GM23338 (cell line): Measurements from ENCODE around the gene ANKRD44. TPM values are rescaled to one million over a fixed set of nuclear protein-coding genes. Genes with fewer than 3 reads are reported as not detected.

Source experiments
- ATAC-seq: fragments of 200-7000 bp; cut with Tn5 transposase; 3 replicates; pipeline ENCODE4 v1.9.1; 2020
- DNase-seq: peaks from one replicate; pipeline ENCODE4 v3.0.0-alpha.2; 2015; ENCODE audit warnings: low spot score
- H2AFZ ChIP-seq: fragments of 200-600 bp; sonication (generic); 2 replicates; pipeline ENCODE4 v1.8.0; 2016; ENCODE audit warnings: antibody characterized with exemption, mild to moderate bottlenecking, moderate library complexity
- H3F3A ChIP-seq: fragments of 200-600 bp; sonication (generic); replicated peaks from 2 replicates; pipeline ENCODE4 v1.8.0; 2017; ENCODE audit warnings: antibody characterized with exemption, mixed run types, low read depth
- H3K27ac ChIP-seq: fragments of 200-600 bp; sonication (generic); 2 replicates; pipeline ENCODE4 v1.6.1; 2016; ENCODE audit warnings: low read depth
- H3K27me3 ChIP-seq: fragments of 200-600 bp; sonication (generic); 2 replicates; pipeline ENCODE4 v1.8.0; 2016; ENCODE audit warnings: mild to moderate bottlenecking, mixed run types, moderate library complexity; ENCODE audit not compliant: insufficient read depth
- H3K36me3 ChIP-seq: fragments of 200-600 bp; sonication (generic); 2 replicates; pipeline ENCODE4 v1.8.0; 2016; ENCODE audit warnings: mild to moderate bottlenecking; ENCODE audit not compliant: insufficient read depth
- H3K4me1 ChIP-seq: fragments of 200-600 bp; sonication (generic); 2 replicates; pipeline ENCODE4 v1.8.0; 2016; ENCODE audit warnings: mild to moderate bottlenecking, moderate library complexity; ENCODE audit not compliant: insufficient read depth
- H3K4me2 ChIP-seq: fragments of 200-600 bp; sonication (generic); 2 replicates; pipeline ENCODE4 v1.7.1; 2017; ENCODE audit warnings: mixed run types
- H3K4me3 ChIP-seq: fragments of 200-600 bp; sonication (generic); 2 replicates; pipeline ENCODE4 v1.6.1; 2016; ENCODE audit warnings: mixed run types
- H3K79me2 ChIP-seq: fragments of 200-600 bp; sonication (generic); replicated peaks from 2 replicates; pipeline ENCODE4 v1.8.0; 2017; ENCODE audit warnings: mild to moderate bottlenecking; ENCODE audit not compliant: insufficient read depth
- H3K9me2 ChIP-seq: fragments of 200-600 bp; sonication (generic); 2 replicates; pipeline ENCODE4 v1.8.0; 2017; ENCODE audit not compliant: insufficient read depth
- H4K20me1 ChIP-seq: fragments of 200-600 bp; sonication (generic); replicated peaks from 2 replicates; pipeline ENCODE4 v1.8.0; 2017; ENCODE audit warnings: mild to moderate bottlenecking; ENCODE audit not compliant: insufficient read depth
- H3K27ac Mint-ChIP-seq: 2 replicates; pipeline ENCODE4 v1.8.0; 2020; ENCODE audit warnings: inconsistent platforms, mild to moderate bottlenecking, moderate library complexity, mixed read lengths
- H3K27me3 Mint-ChIP-seq: 3 replicates; pipeline ENCODE4 v1.8.0; 2022; ENCODE audit warnings: low read depth, mild to moderate bottlenecking, moderate library complexity, mixed read lengths, inconsistent platforms; ENCODE audit not compliant: insufficient read depth, poor library complexity
- H3K36me3 Mint-ChIP-seq: 3 replicates; pipeline ENCODE4 v1.8.0; 2021; ENCODE audit warnings: low read depth, mild to moderate bottlenecking, inconsistent platforms, moderate library complexity, mixed read lengths
- H3K4me1 Mint-ChIP-seq: 3 replicates; pipeline ENCODE4 v1.8.0; 2020; ENCODE audit warnings: mild to moderate bottlenecking, inconsistent platforms, mixed read lengths
- H3K4me3 Mint-ChIP-seq: 3 replicates; pipeline ENCODE4 v1.8.0; 2021; ENCODE audit warnings: moderate library complexity, mild to moderate bottlenecking, inconsistent platforms, mixed read lengths
- H3K9me3 Mint-ChIP-seq: 3 replicates; pipeline ENCODE4 v1.8.0; 2020; ENCODE audit warnings: moderate library complexity, mild to moderate bottlenecking, inconsistent platforms, mixed read lengths
- CREB1 ChIP-seq: fragments of 250-450 bp; sonication (Bioruptor Pico); IDR thresholded peaks from 2 replicates; pipeline ENCODE4 v1.5.0; 2020; ENCODE audit warnings: low read depth, mild to moderate bottlenecking, moderate library complexity
- EZH2phosphoT487 ChIP-seq: fragments of 200-600 bp; sonication (generic); IDR thresholded peaks from one replicate; pipeline ENCODE4 v1.8.1; 2018; ENCODE audit warnings: antibody characterized with exemption; ENCODE audit not compliant: unreplicated experiment
- JUNB ChIP-seq: IDR thresholded peaks from one replicate; pipeline ENCODE4 v1.6.1; 2016; ENCODE audit warnings: antibody characterized with exemption; ENCODE audit not compliant: unreplicated experiment
- NANOG ChIP-seq: IDR thresholded peaks from 2 replicates; pipeline ENCODE4 v1.6.1; 2016; ENCODE audit warnings: antibody characterized with exemption, borderline replicate concordance
- POLR2AphosphoS5 ChIP-seq: IDR thresholded peaks from 2 replicates; pipeline ENCODE4 v1.6.1; 2016; ENCODE audit warnings: antibody characterized with exemption, low read depth
- STAT1 ChIP-seq: IDR thresholded peaks from one replicate; pipeline ENCODE4 v1.6.1; 2016; ENCODE audit warnings: antibody characterized with exemption; ENCODE audit not compliant: unreplicated experiment
- ZNF114 ChIP-seq: fragments of 250-450 bp; sonication (Bioruptor Pico); IDR thresholded peaks from 2 replicates; pipeline ENCODE4 v1.5.0; 2020; ENCODE audit warnings: mild to moderate bottlenecking, moderate library complexity
- polyA plus RNA-seq: library from polyadenylated mRNA; unstranded; fragments of >200 nt; fragmentation: Nextera tagmentation; extraction: Ambion mirVana; gene quantifications from 2 replicates; pipeline ENCODE4 v1.2.1, GENCODE V29; 2016
- total RNA-seq: library from RNA; depleted of rRNA; stranded (reverse); fragments of >200 nt; shearing (Covaris generic); gene quantifications from 2 replicates; pipeline ENCODE4 v1.2.3, GENCODE V29; 2014
- TF ChIP-seq, protein P1 (sequence below), 2 experiments: fragments of 200-600 bp in 1 of 2; sonication (generic) in 1 of 2; conservative IDR thresholded peaks; 2 replicates each; pipeline versions ENCODE4 v1.5.1 to v1.6.1; 2016 to 2017; ENCODE audit warnings: antibody characterized with exemption in 2 of 2, low read depth in 2 of 2, mild to moderate bottlenecking in 2 of 2, moderate library complexity in 1 of 2
- TF ChIP-seq, protein P2 (sequence below): IDR thresholded peaks from one replicate; pipeline ENCODE4 v1.6.1; 2018; ENCODE audit warnings: antibody characterized with exemption; ENCODE audit not compliant: unreplicated experiment
- TF ChIP-seq, protein P3 (sequence below): fragments of 250-450 bp; sonication (Bioruptor Pico); IDR thresholded peaks from 2 replicates; pipeline ENCODE4 v1.5.0; 2020; ENCODE audit warnings: mild to moderate bottlenecking, moderate library complexity

The ANKRD44 gene
- total and polyA plus RNA-seq, 2 experiments from 2014 or later = 0.44 to 0.56 TPM

DNA sequence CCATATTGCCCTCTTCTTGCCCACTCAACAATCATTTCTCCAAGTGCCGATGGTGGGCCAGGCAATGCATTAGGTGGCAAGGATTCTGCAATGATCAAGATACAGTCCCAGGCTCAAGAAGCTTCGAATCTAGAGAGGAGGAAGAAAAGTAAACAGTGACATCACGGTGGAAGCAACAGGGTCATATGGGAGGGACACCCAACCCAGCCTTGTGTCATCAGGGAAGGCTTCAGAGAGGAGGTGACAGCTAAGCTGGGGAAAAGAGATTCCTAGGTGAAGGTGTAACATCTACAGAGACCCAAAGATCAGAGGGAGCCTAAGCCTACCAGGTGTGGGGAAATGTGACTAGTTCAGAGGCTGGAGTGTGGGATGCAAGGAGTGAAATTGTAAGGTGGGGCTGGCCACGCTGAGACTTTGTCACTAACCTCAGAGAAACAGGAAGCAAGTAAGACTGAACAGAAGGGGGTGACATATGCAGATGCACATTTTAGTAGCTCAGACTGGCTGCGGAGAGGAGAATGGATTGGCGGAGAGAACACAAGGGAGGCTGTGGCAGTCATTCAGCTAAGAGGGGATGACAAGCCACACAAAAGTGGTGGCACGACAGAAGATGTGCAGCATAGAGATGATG, 104.9 kb downstream of the ANKRD44 start:
- Histone ChIP-seq H3K79me2 (no peaks in the 10 kb centered on the region), H3K27ac (no peak overlapping the region), H3K4me3 (no peak overlapping the region), H3K4me1 (no peaks in the 10 kb centered on the region), H3K9me2 (no peaks in the 10 kb centered on the region), H2AFZ (no peak overlapping the region), H3F3A (no peaks in the 10 kb centered on the region), H3K36me3 (no peaks in the 10 kb centered on the region), H3K4me2 (no peak overlapping the region), H4K20me1 (no peaks in the 10 kb centered on the region), H3K27me3 (no peaks in the 10 kb centered on the region)
- no peaks in the 10 kb centered on the region for H3K36me3 Mint-ChIP-seq
- no peak overlapping the region for H3K27ac Mint-ChIP-seq
- ATAC-seq (no peak), DNase-seq (no peak)
- TF ChIP-seq NANOG = no peak
- no peak for TF ChIP-seq JUNB
- TF ChIP-seq CREB1 (CRISPR knock-in tag) = no peak
- TF ChIP-seq, protein P1, sequence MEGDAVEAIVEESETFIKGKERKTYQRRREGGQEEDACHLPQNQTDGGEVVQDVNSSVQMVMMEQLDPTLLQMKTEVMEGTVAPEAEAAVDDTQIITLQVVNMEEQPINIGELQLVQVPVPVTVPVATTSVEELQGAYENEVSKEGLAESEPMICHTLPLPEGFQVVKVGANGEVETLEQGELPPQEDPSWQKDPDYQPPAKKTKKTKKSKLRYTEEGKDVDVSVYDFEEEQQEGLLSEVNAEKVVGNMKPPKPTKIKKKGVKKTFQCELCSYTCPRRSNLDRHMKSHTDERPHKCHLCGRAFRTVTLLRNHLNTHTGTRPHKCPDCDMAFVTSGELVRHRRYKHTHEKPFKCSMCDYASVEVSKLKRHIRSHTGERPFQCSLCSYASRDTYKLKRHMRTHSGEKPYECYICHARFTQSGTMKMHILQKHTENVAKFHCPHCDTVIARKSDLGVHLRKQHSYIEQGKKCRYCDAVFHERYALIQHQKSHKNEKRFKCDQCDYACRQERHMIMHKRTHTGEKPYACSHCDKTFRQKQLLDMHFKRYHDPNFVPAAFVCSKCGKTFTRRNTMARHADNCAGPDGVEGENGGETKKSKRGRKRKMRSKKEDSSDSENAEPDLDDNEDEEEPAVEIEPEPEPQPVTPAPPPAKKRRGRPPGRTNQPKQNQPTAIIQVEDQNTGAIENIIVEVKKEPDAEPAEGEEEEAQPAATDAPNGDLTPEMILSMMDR (conservative IDR thresholded peaks at IDR 0.05; ENCODE audit: low read depth in 2 of 2) = no peak
- no peak for TF ChIP-seq ZNF114
- TF ChIP-seq EZH2phosphoT487 = no peak
- TF ChIP-seq, protein P2, sequence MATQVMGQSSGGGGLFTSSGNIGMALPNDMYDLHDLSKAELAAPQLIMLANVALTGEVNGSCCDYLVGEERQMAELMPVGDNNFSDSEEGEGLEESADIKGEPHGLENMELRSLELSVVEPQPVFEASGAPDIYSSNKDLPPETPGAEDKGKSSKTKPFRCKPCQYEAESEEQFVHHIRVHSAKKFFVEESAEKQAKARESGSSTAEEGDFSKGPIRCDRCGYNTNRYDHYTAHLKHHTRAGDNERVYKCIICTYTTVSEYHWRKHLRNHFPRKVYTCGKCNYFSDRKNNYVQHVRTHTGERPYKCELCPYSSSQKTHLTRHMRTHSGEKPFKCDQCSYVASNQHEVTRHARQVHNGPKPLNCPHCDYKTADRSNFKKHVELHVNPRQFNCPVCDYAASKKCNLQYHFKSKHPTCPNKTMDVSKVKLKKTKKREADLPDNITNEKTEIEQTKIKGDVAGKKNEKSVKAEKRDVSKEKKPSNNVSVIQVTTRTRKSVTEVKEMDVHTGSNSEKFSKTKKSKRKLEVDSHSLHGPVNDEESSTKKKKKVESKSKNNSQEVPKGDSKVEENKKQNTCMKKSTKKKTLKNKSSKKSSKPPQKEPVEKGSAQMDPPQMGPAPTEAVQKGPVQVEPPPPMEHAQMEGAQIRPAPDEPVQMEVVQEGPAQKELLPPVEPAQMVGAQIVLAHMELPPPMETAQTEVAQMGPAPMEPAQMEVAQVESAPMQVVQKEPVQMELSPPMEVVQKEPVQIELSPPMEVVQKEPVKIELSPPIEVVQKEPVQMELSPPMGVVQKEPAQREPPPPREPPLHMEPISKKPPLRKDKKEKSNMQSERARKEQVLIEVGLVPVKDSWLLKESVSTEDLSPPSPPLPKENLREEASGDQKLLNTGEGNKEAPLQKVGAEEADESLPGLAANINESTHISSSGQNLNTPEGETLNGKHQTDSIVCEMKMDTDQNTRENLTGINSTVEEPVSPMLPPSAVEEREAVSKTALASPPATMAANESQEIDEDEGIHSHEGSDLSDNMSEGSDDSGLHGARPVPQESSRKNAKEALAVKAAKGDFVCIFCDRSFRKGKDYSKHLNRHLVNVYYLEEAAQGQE = no peak
- TF ChIP-seq STAT1 = no peak
- TF ChIP-seq, protein P3, sequence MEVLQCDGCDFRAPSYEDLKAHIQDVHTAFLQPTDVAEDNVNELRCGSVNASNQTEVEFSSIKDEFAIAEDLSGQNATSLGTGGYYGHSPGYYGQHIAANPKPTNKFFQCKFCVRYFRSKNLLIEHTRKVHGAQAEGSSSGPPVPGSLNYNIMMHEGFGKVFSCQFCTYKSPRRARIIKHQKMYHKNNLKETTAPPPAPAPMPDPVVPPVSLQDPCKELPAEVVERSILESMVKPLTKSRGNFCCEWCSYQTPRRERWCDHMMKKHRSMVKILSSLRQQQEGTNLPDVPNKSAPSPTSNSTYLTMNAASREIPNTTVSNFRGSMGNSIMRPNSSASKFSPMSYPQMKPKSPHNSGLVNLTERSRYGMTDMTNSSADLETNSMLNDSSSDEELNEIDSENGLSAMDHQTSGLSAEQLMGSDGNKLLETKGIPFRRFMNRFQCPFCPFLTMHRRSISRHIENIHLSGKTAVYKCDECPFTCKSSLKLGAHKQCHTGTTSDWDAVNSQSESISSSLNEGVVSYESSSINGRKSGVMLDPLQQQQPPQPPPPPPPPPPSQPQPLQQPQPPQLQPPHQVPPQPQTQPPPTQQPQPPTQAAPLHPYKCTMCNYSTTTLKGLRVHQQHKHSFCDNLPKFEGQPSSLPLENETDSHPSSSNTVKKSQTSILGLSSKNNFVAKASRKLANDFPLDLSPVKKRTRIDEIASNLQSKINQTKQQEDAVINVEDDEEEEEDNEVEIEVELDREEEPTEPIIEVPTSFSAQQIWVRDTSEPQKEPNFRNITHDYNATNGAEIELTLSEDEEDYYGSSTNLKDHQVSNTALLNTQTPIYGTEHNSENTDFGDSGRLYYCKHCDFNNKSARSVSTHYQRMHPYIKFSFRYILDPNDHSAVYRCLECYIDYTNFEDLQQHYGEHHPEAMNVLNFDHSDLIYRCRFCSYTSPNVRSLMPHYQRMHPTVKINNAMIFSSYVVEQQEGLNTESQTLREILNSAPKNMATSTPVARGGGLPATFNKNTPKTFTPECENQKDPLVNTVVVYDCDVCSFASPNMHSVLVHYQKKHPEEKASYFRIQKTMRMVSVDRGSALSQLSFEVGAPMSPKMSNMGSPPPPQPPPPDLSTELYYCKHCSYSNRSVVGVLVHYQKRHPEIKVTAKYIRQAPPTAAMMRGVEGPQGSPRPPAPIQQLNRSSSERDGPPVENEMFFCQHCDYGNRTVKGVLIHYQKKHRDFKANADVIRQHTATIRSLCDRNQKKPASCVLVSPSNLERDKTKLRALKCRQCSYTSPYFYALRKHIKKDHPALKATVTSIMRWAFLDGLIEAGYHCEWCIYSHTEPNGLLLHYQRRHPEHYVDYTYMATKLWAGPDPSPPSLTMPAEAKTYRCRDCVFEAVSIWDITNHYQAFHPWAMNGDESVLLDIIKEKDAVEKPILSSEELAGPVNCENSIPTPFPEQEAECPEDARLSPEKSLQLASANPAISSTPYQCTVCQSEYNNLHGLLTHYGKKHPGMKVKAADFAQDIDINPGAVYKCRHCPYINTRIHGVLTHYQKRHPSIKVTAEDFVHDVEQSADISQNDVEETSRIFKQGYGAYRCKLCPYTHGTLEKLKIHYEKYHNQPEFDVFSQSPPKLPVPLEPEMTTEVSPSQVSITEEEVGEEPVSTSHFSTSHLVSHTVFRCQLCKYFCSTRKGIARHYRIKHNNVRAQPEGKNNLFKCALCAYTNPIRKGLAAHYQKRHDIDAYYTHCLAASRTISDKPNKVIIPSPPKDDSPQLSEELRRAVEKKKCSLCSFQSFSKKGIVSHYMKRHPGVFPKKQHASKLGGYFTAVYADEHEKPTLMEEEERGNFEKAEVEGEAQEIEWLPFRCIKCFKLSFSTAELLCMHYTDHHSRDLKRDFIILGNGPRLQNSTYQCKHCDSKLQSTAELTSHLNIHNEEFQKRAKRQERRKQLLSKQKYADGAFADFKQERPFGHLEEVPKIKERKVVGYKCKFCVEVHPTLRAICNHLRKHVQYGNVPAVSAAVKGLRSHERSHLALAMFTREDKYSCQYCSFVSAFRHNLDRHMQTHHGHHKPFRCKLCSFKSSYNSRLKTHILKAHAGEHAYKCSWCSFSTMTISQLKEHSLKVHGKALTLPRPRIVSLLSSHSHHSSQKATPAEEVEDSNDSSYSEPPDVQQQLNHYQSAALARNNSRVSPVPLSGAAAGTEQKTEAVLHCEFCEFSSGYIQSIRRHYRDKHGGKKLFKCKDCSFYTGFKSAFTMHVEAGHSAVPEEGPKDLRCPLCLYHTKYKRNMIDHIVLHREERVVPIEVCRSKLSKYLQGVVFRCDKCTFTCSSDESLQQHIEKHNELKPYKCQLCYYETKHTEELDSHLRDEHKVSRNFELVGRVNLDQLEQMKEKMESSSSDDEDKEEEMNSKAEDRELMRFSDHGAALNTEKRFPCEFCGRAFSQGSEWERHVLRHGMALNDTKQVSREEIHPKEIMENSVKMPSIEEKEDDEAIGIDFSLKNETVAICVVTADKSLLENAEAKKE (CRISPR knock-in tag) = no peak
- TF ChIP-seq POLR2AphosphoS5 = no peak
- H3K4me1 Mint-ChIP-seq = no peaks in the 10 kb centered on the region
- H3K9me3 Mint-ChIP-seq = no peaks in the 10 kb centered on the region
- no peak overlapping the region for H3K4me3 Mint-ChIP-seq
- H3K27me3 Mint-ChIP-seq = peaks cover 4% of the 10 kb centered on the region
